ENCODE results near the gene KRTAP5-3. TPM values are rescaled to one million over a fixed set of nuclear protein-coding genes. Genes with fewer than 3 reads are reported as not detected.

Gene KRTAP5-3
- total RNA-seq, 1 donor from 2014 or later, result not detected

DNA sequence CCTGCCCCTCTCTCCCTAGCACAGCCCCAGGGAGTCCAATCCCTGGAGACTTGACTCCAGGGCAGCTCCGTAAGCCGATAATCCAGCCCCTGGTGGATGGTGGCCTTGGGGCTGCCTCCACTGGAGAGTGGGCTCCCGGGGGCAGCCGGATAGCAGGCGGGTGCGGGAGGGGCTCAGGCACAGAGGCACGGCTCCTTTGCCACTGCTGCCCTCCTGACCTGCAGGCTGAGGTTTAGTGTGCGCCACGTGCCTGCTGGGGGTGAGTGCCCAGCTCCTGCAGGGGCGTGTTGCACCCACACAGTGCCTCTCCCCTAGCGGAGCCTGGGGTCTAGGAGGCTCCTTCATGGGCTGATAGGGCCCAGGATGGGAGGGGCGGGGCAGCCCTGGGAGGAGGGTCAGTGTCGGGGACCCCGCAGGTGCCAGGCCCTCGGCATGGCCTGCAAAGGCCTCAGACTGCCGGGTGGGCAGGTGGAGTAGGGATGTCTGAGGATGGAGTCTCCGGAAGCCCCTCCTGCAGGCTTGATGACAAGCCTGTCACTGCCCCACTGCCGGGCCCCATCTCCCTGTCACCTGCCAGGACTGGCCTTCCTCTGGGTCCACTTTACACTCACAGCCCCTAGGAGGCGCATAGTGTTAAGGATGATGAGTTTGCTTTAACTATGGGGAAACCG lies 41.7 kb downstream of the KRTAP5-3 start:
- TF ChIP-seq, protein P1, sequence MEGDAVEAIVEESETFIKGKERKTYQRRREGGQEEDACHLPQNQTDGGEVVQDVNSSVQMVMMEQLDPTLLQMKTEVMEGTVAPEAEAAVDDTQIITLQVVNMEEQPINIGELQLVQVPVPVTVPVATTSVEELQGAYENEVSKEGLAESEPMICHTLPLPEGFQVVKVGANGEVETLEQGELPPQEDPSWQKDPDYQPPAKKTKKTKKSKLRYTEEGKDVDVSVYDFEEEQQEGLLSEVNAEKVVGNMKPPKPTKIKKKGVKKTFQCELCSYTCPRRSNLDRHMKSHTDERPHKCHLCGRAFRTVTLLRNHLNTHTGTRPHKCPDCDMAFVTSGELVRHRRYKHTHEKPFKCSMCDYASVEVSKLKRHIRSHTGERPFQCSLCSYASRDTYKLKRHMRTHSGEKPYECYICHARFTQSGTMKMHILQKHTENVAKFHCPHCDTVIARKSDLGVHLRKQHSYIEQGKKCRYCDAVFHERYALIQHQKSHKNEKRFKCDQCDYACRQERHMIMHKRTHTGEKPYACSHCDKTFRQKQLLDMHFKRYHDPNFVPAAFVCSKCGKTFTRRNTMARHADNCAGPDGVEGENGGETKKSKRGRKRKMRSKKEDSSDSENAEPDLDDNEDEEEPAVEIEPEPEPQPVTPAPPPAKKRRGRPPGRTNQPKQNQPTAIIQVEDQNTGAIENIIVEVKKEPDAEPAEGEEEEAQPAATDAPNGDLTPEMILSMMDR (IDR thresholded peaks at IDR 0.05; ENCODE audit: unreplicated experiment), result no peak
- no peaks in the 10 kb centered on the region for H3K9me3 Mint-ChIP-seq
- H3K27ac Mint-ChIP-seq, result no peak overlapping the region
- no peaks in the 10 kb centered on the region for H3K36me3 Mint-ChIP-seq
- no peaks in the 10 kb centered on the region for H3K4me1 Mint-ChIP-seq
- no peak for DNase-seq (ENCODE audit: low spot score in 2 of 2, unreplicated experiment in 2 of 2)
- H3K27me3 Mint-ChIP-seq (ENCODE audit: low read depth), result no peaks in the 10 kb centered on the region
- H3K4me3 Mint-ChIP-seq, result no peak overlapping the region

DNA sequence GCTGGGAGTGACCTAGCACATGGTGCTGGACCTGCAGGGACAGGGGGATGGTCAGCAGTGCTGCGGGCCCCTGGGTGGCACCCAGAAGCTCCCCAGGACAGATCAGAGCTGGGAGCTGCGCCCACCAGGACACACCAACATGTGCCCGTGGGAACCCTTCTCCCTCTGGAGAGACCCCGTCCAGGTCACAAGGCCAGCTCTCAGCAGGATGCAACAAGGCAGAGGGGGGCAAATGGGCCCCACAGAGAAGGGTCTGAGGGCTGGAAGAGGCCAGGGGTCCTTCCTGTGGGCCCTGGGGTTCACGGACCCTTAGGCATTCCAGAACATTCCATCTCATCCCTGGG lies 42.4 kb downstream of the KRTAP5-3 start:
- no peaks in the 10 kb centered on the region for H3K27me3 Mint-ChIP-seq (ENCODE audit: low read depth)
- no peak overlapping the region for H3K27ac Mint-ChIP-seq
- no peaks in the 10 kb centered on the region for H3K9me3 Mint-ChIP-seq

DNA sequence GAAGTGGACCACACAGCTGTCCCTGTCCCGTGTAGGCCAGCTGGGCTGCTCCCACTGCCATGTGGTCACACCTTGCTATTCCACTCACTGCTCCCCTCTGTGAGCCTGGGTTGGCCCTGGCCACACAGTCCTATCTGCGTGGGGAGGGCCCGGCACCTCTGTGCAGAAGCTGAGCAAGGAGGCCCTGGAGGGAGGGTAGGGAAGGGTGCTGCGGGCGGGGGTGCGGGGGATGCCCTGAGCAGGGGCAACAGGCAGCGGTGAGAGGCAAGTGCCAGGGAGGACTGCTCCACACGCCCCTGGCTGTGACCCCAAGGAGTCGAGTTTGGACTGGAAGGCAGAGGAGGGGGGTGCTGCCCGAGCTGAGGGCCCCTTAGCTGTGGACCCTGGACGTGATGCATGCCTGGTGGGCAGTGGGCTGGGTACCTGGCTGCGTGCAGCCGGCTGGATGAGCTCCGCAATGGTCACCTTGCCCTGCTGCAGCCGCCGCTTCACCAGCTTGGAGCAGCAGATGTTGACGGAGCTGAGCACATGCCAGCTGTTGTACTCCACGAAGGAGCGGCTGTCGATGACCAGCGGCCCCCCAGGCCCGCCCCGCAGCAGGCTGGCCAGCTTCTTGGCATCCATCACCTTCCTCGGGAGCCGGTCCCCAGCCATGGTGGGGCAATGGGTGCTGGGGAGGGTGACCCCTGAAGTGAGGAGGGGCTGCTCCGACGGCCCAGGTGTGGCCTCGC lies 42.9 kb downstream of the KRTAP5-3 start:
- Mint-ChIP-seq H3K4me1 (no peaks in the 10 kb centered on the region), H3K27me3 (ENCODE audit: low read depth) (no peaks in the 10 kb centered on the region), H3K27ac (no peak overlapping the region), H3K36me3 (no peaks in the 10 kb centered on the region), H3K4me3 (no peak overlapping the region), H3K9me3 (no peaks in the 10 kb centered on the region)
- TF ChIP-seq, protein P1 (IDR thresholded peaks at IDR 0.05; ENCODE audit: unreplicated experiment), result no peak
- no peak for DNase-seq (ENCODE audit: low spot score in 2 of 2, unreplicated experiment in 2 of 2)

More for the DNA sequence above, 42.4 kb downstream of the KRTAP5-3 start:
- no peaks in the 10 kb centered on the region for H3K36me3 Mint-ChIP-seq
- H3K4me3 Mint-ChIP-seq, result no peak overlapping the region
- no peaks in the 10 kb centered on the region for H3K4me1 Mint-ChIP-seq
- TF ChIP-seq, protein P1 (IDR thresholded peaks at IDR 0.05; ENCODE audit: unreplicated experiment), result no peak
- DNase-seq (ENCODE audit: low spot score in 2 of 2, unreplicated experiment in 2 of 2), result no peak

DNA sequence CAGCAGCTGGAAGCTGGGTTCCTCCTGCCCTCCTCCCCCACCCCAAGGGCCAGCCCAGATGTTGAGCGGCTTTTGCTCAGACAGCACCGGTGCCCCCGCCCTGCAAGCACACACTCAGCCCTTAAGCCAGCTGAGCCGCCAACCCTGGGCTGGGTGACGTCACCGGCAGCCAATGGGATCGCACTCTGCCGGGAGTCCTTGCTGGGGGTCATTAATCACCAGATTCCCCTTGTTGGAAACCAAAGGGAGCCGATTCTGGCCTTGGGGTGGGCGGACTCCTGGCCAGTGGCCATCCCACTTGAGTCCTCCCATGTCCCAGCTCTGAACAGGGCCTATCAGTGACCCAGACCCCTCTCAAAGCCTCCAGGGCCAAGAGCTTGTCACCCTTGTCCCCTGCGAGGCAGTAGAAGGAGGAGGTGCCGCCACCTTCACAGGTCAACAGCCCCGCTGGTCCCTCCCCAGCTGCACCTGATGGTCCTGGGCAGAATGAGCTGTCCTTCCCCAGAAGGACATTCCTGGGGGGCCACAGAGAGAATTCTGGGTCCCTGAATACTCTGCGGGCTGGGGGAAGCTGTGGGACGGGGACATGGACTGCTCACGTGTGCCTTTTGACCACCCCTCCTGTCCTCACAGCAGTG lies 43.6 kb downstream of the KRTAP5-3 start:
- peak; percentile 57 to 77 for DNase-seq (ENCODE audit: low spot score in 2 of 2, unreplicated experiment in 2 of 2)
- TF ChIP-seq, protein P1 (IDR thresholded peaks at IDR 0.05; ENCODE audit: unreplicated experiment), result no peak
- H3K4me3 Mint-ChIP-seq, result no peak overlapping the region
- H3K27ac Mint-ChIP-seq, result no peak overlapping the region
- H3K36me3 Mint-ChIP-seq, result no peaks in the 10 kb centered on the region
- H3K4me1 Mint-ChIP-seq, result no peaks in the 10 kb centered on the region
- no peaks in the 10 kb centered on the region for H3K27me3 Mint-ChIP-seq (ENCODE audit: low read depth)
- no peaks in the 10 kb centered on the region for H3K9me3 Mint-ChIP-seq

DNA sequence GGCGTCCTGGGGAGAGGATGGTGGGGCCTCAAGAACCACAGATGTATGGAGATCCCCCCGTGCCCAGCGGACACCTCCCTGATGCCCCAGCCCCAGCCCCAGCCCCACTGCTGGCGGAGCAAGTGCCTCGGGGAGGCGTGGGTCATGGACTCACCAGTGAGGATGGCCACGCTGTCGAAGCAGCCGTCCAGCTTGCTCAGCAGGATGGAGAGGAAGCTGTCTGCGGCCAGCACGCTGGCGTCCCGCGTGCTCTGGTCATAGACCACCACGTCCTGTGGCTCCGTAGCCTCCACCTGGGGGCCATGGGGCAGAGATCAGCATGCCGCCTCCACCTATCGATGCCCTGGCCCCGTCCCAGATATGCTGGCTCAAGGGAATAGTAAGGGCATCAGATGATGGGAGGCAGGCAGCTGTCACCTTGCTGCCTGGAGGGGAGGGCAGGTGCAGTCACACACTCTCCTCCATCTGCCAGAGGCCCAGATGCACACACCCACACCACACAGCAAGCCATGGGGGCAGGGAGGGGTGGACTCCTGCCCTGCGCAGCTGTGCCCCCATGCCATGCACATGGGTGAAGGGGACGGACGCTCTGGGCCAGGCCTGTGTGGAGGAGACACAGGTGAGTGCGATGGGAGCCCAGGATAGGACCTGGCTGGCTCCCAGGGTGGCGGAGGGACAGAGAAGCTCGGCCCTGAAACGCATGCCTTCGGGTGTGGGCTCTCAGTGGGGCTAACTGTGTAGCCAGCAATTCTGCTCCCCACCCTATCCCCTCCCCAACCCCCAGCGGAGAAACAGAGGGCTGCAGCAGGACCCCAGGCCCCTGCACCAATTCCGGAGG lies 44.3 kb downstream of the KRTAP5-3 start:
- Mint-ChIP-seq H3K27ac (no peak overlapping the region), H3K4me1 (peaks cover under 1% of the 10 kb centered on the region), H3K36me3 (no peaks in the 10 kb centered on the region), H3K9me3 (no peaks in the 10 kb centered on the region), H3K4me3 (no peak overlapping the region), H3K27me3 (ENCODE audit: low read depth) (no peaks in the 10 kb centered on the region)
- no peak for DNase-seq (ENCODE audit: low spot score in 2 of 2, unreplicated experiment in 2 of 2)
- TF ChIP-seq, protein P1 (IDR thresholded peaks at IDR 0.05; ENCODE audit: unreplicated experiment), result no peak
